HEK293 (cell line): ENCODE data around the gene ARHGAP45.

Experiments used
- GLIS1 ChIP-seq: fragments of 450-650 bp; formaldehyde crosslinking; IDR thresholded peaks from 2 replicates; pipeline ENCODE4 v1.5.1; 2016; ENCODE audit warnings: missing biosample characterization, missing genetic modification characterization
- IKZF3 ChIP-seq: fragments of 450-650 bp; IDR thresholded peaks from 2 replicates; pipeline ENCODE4 v1.5.0; 2018; ENCODE audit warnings: missing biosample characterization, mild to moderate bottlenecking, missing genetic modification characterization, moderate library complexity
- MZF1 ChIP-seq: fragments of 450-650 bp; formaldehyde crosslinking; IDR thresholded peaks from 2 replicates; pipeline ENCODE4 v1.5.1; 2017; ENCODE audit warnings: missing biosample characterization, missing genetic modification characterization, borderline replicate concordance
- PRDM2 ChIP-seq: fragments of 450-650 bp; formaldehyde crosslinking; IDR thresholded peaks from 2 replicates; pipeline ENCODE4 v1.5.1; 2016; ENCODE audit warnings: missing biosample characterization, missing genetic modification characterization, borderline replicate concordance
- SP2 ChIP-seq: fragments of 450-650 bp; formaldehyde crosslinking; IDR thresholded peaks from 2 replicates; pipeline ENCODE4 v1.5.1; 2016; ENCODE audit warnings: missing biosample characterization, missing genetic modification characterization
- SP3 ChIP-seq: fragments of 450-650 bp; formaldehyde crosslinking; IDR thresholded peaks from 2 replicates; pipeline ENCODE4 v1.5.1; 2016; ENCODE audit warnings: missing biosample characterization, missing genetic modification characterization
- SP7 ChIP-seq: fragments of 450-650 bp; formaldehyde crosslinking; IDR thresholded peaks from 2 replicates; pipeline ENCODE4 v1.5.1; 2016; ENCODE audit warnings: missing biosample characterization, missing genetic modification characterization
- TSHZ1 ChIP-seq: fragments of 450-650 bp; formaldehyde crosslinking; IDR thresholded peaks from 2 replicates; pipeline ENCODE4 v1.5.1; 2016; ENCODE audit warnings: missing biosample characterization, missing genetic modification characterization, borderline replicate concordance
- WT1 ChIP-seq: fragments of 450-650 bp; formaldehyde crosslinking; IDR thresholded peaks from 2 replicates; pipeline ENCODE4 v1.5.1; 2016; ENCODE audit warnings: missing biosample characterization, missing genetic modification characterization
- ZBTB17 ChIP-seq: fragments of 450-650 bp; formaldehyde crosslinking; IDR thresholded peaks from 2 replicates; pipeline ENCODE4 v1.5.1; 2016; ENCODE audit warnings: missing biosample characterization, missing genetic modification characterization
- ZBTB20 ChIP-seq: fragments of 450-650 bp; formaldehyde crosslinking; IDR thresholded peaks from 2 replicates; pipeline ENCODE4 v1.5.1; 2016; ENCODE audit warnings: missing biosample characterization, missing genetic modification characterization
- ZBTB26 ChIP-seq: fragments of 450-650 bp; formaldehyde crosslinking; optimal IDR thresholded peaks from 2 replicates; pipeline ENCODE3; 2016; ENCODE audit warnings: missing biosample characterization, mild to moderate bottlenecking, missing genetic modification characterization
- ZBTB8A ChIP-seq: fragments of 450-650 bp; formaldehyde crosslinking; IDR thresholded peaks from 2 replicates; pipeline ENCODE4 v1.5.1; 2016; ENCODE audit warnings: missing biosample characterization, missing genetic modification characterization
- ZEB2 ChIP-seq: fragments of 450-650 bp; formaldehyde crosslinking; IDR thresholded peaks from 2 replicates; pipeline ENCODE4 v1.5.1; 2016; ENCODE audit warnings: missing biosample characterization, missing genetic modification characterization
- ZFHX2 ChIP-seq: fragments of 450-650 bp; formaldehyde crosslinking; conservative IDR thresholded peaks from 2 replicates; pipeline ENCODE4 v1.5.1; 2016; ENCODE audit warnings: missing biosample characterization, missing genetic modification characterization
- ZNF140 ChIP-seq: fragments of 450-650 bp; formaldehyde crosslinking; IDR thresholded peaks from 2 replicates; pipeline ENCODE4 v1.5.1; 2016; ENCODE audit warnings: missing biosample characterization, missing genetic modification characterization
- ZNF175 ChIP-seq: fragments of 450-650 bp; formaldehyde crosslinking; IDR thresholded peaks from 2 replicates; pipeline ENCODE4 v1.5.1; 2016; ENCODE audit warnings: missing biosample characterization, missing genetic modification characterization
- ZNF239 ChIP-seq: fragments of 450-650 bp; formaldehyde crosslinking; IDR thresholded peaks from 2 replicates; pipeline ENCODE4 v1.5.1; 2016; ENCODE audit warnings: missing biosample characterization, missing genetic modification characterization
- ZNF366 ChIP-seq: fragments of 450-650 bp; formaldehyde crosslinking; conservative IDR thresholded peaks from 2 replicates; pipeline ENCODE4 v1.5.1; 2016; ENCODE audit warnings: missing biosample characterization, missing genetic modification characterization
- ZNF37A ChIP-seq: fragments of 450-650 bp; IDR thresholded peaks from 2 replicates; pipeline ENCODE4 v1.5.1; 2018; ENCODE audit warnings: missing biosample characterization, missing genetic modification characterization
- ZNF426 ChIP-seq: fragments of 450-650 bp; formaldehyde crosslinking; IDR thresholded peaks from 2 replicates; pipeline ENCODE4 v1.5.1; 2017; ENCODE audit warnings: missing biosample characterization, missing genetic modification characterization, mild to moderate bottlenecking, inconsistent platforms, moderate library complexity
- ZNF560 ChIP-seq: fragments of 450-650 bp; formaldehyde crosslinking; IDR thresholded peaks from 2 replicates; pipeline ENCODE4 v1.5.1; 2017; ENCODE audit warnings: missing biosample characterization, missing genetic modification characterization, borderline replicate concordance
- ZNF561 ChIP-seq: fragments of 450-650 bp; IDR thresholded peaks from 2 replicates; pipeline ENCODE4 v1.5.1; 2018; ENCODE audit warnings: missing biosample characterization, missing genetic modification characterization, borderline replicate concordance
- ZNF580 ChIP-seq: fragments of 450-650 bp; formaldehyde crosslinking; IDR thresholded peaks from 2 replicates; pipeline ENCODE4 v1.5.1; 2016; ENCODE audit warnings: missing biosample characterization, missing genetic modification characterization
- ZNF692 ChIP-seq: fragments of 450-650 bp; formaldehyde crosslinking; IDR thresholded peaks from 2 replicates; pipeline ENCODE4 v1.5.1; 2016; ENCODE audit warnings: missing biosample characterization, missing genetic modification characterization
- ZNF777 ChIP-seq: fragments of 450-650 bp; formaldehyde crosslinking; IDR thresholded peaks from 2 replicates; pipeline ENCODE4 v1.5.1; 2017; ENCODE audit warnings: missing biosample characterization, missing genetic modification characterization, borderline replicate concordance
- ZNF792 ChIP-seq: fragments of 450-650 bp; formaldehyde crosslinking; IDR thresholded peaks from 2 replicates; pipeline ENCODE4 v1.5.1; 2016; ENCODE audit warnings: missing biosample characterization, missing genetic modification characterization

ARHGAP45 gene

GRCh38 chr19:1025960-1026782 is 40.8 kb upstream of the ARHGAP45 start, which contains the start of gene CNN2 (continued):
- no peak for TF ChIP-seq ZNF580 (tag by site-specific recombination)
- no peak for TF ChIP-seq TSHZ1 (tag by site-specific recombination)
- TF ChIP-seq GLIS1 (tag by site-specific recombination) = peak; percentile 43
- peak; percentile 87 for TF ChIP-seq ZNF366 (tag by site-specific recombination)
- TF ChIP-seq ZEB2 (tag by site-specific recombination) = 0 out of 2 replicates have a peak, but pooled peaks have one; percentile 49
- peak; percentile 56 for TF ChIP-seq IKZF3
- TF ChIP-seq SP2 (tag by site-specific recombination) = peak; percentile 55
- peak; percentile 36; the same call in 1 of the 2 replicates for TF ChIP-seq WT1
- TF ChIP-seq ZNF692 = peak; percentile 19; the same call in 1 of the 2 replicates
- TF ChIP-seq ZBTB20 (tag by site-specific recombination) = peak; percentile 56; the same call in 1 of the 2 replicates
- 0 out of 2 replicates have a peak, but pooled peaks have one; percentile 6 for TF ChIP-seq SP7
- TF ChIP-seq ZNF560 (tag by site-specific recombination) = no peak
- peak; percentile 98 for TF ChIP-seq ZNF239
- TF ChIP-seq MZF1 (tag by site-specific recombination) = no peak
- no peak for TF ChIP-seq ZNF140 (tag by site-specific recombination)
- peak; percentile 58; the same call in 1 of the 2 replicates for TF ChIP-seq ZBTB8A (tag by site-specific recombination)
- no peak for TF ChIP-seq ZNF175
- no peak for TF ChIP-seq PRDM2 (tag by site-specific recombination)
- TF ChIP-seq ZNF426 (tag by site-specific recombination) = no peak
- TF ChIP-seq ZNF561 (tag by site-specific recombination) = peak; percentile 49; the same call in 1 of the 2 replicates
- TF ChIP-seq SP3 (tag by site-specific recombination) = peak; percentile 48; the same call in 1 of the 2 replicates
- 0 out of 2 replicates have a peak, but pooled peaks have one; percentile 10 for TF ChIP-seq ZNF792
- TF ChIP-seq ZNF777 = no peak
- TF ChIP-seq ZNF37A (tag by site-specific recombination) = no peak
- TF ChIP-seq ZBTB17 (tag by site-specific recombination) = peak; percentile 61
- peak; percentile 77 for TF ChIP-seq ZFHX2 (tag by site-specific recombination)
- peak; percentile 71 for TF ChIP-seq ZBTB26 (tag by site-specific recombination)
